ENCODE results near the gene DYDC2. TPM values are rescaled to one million over a fixed set of nuclear protein-coding genes. Genes with fewer than 3 reads are reported as not detected.

The DYDC2 gene
- total and polyA plus RNA-seq, 2 donors (not counting 1 experiment from before 2014, with no cell fraction given) = not detected

DNA sequence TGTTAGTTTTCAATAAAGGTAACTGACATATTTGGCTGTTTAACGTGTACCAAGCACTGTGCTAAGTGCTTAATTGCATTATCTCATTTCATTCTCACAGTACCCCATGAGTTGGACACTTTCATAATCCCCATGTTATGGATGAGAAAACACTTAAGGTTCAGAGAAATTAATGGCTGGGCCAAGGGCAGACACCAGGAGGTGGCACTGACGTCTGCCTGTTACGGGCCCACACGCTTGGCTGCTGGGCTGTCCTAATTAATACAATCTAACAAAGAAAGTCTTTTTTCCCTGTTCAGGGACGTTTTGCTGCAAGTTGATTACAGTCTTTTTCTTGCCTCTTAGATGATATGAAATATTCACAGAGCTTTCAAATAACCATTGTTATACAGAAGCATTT is 16.1 kb downstream of the DYDC2 start:
- Histone ChIP-seq H3K9ac (ENCODE audit: insufficient read depth, low read length) (no peak overlapping the region), H3K4me3 (replicated peaks in 1 of 4; ENCODE audit: control extremely low read depth in 1 of 4, insufficient read depth in 1 of 4, low read depth in 3 of 4, low read length in 4 of 4) (no peak overlapping the region), H3K4me1 (ENCODE audit: control insufficient read depth, extremely low read depth, insufficient read depth, low read length) (no peaks in the 10 kb centered on the region), H3K79me2 (ENCODE audit: control insufficient read depth, insufficient read depth, low read length) (no peaks in the 10 kb centered on the region), H2AFZ (ENCODE audit: low read length) (no peak overlapping the region), H3K27me3 (ENCODE audit: control insufficient read depth, insufficient read depth, low read length) (no peaks in the 10 kb centered on the region), H3K36me3 (ENCODE audit: control insufficient read depth, insufficient read depth, low read length) (no peaks in the 10 kb centered on the region), H3K4me2 (ENCODE audit: extremely low read depth, insufficient read depth, low read length) (no peak overlapping the region), H4K20me1 (ENCODE audit: control insufficient read depth, extremely low read depth, insufficient read depth, low read length) (no peaks in the 10 kb centered on the region), H3K9me3 (ENCODE audit: control insufficient read depth, insufficient read depth, low read depth, low read length) (no peaks in the 10 kb centered on the region), H3K27ac (ENCODE audit: insufficient read depth, low read length) (no peak overlapping the region)
- no peak for TF ChIP-seq EZH2 (IDR thresholded peaks at IDR 0.05; ENCODE audit: low read length, missing control alignments)
- TF ChIP-seq, protein P1, sequence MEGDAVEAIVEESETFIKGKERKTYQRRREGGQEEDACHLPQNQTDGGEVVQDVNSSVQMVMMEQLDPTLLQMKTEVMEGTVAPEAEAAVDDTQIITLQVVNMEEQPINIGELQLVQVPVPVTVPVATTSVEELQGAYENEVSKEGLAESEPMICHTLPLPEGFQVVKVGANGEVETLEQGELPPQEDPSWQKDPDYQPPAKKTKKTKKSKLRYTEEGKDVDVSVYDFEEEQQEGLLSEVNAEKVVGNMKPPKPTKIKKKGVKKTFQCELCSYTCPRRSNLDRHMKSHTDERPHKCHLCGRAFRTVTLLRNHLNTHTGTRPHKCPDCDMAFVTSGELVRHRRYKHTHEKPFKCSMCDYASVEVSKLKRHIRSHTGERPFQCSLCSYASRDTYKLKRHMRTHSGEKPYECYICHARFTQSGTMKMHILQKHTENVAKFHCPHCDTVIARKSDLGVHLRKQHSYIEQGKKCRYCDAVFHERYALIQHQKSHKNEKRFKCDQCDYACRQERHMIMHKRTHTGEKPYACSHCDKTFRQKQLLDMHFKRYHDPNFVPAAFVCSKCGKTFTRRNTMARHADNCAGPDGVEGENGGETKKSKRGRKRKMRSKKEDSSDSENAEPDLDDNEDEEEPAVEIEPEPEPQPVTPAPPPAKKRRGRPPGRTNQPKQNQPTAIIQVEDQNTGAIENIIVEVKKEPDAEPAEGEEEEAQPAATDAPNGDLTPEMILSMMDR (conservative IDR thresholded peaks at IDR 0.05 in 1 of 2, IDR thresholded peaks at IDR 0.05 in 1 of 2; ENCODE audit: low read depth in 1 of 2, low read length in 2 of 2) = no peak
- no peak for DNase-seq (ENCODE audit: low read depth in 2 of 2)

DNA sequence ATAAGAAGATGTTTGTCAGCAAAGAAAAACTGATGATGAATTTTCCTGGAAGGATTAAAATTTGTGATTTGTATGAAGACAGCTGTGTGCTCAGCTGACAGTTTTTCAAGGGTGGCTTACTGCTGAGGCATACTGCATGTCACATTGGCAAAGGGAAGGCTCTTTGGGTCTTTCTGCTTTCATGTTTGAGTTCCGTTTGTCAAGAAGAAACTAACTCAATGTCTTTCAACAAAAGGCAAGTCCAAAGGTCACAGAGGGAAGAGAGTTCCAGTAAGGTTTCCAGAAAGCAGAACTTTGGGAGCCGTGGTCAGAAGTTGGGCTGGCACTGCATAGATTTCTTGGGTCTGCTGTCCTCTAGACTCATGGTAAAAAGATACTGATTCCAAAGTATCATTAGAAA is 16.9 kb downstream of the DYDC2 start:
- Histone ChIP-seq H3K27ac (ENCODE audit: insufficient read depth, low read length) (no peak overlapping the region), H3K9me3 (ENCODE audit: control insufficient read depth, insufficient read depth, low read depth, low read length) (no peaks in the 10 kb centered on the region), H3K4me3 (replicated peaks in 1 of 4; ENCODE audit: control extremely low read depth in 1 of 4, insufficient read depth in 1 of 4, low read depth in 3 of 4, low read length in 4 of 4) (no peak overlapping the region), H2AFZ (ENCODE audit: low read length) (no peak overlapping the region), H3K36me3 (ENCODE audit: control insufficient read depth, insufficient read depth, low read length) (no peaks in the 10 kb centered on the region), H3K4me2 (ENCODE audit: extremely low read depth, insufficient read depth, low read length) (no peak overlapping the region), H3K9ac (ENCODE audit: insufficient read depth, low read length) (no peak overlapping the region), H3K27me3 (ENCODE audit: control insufficient read depth, insufficient read depth, low read length) (no peaks in the 10 kb centered on the region), H4K20me1 (ENCODE audit: control insufficient read depth, extremely low read depth, insufficient read depth, low read length) (no peaks in the 10 kb centered on the region), H3K79me2 (ENCODE audit: control insufficient read depth, insufficient read depth, low read length) (no peaks in the 10 kb centered on the region), H3K4me1 (ENCODE audit: control insufficient read depth, extremely low read depth, insufficient read depth, low read length) (no peaks in the 10 kb centered on the region)
- TF ChIP-seq, protein P1 (conservative IDR thresholded peaks at IDR 0.05 in 1 of 2, IDR thresholded peaks at IDR 0.05 in 1 of 2; ENCODE audit: low read depth in 1 of 2, low read length in 2 of 2) = no peak
- no peak for TF ChIP-seq EZH2 (IDR thresholded peaks at IDR 0.05; ENCODE audit: low read length, missing control alignments)
- no peak for DNase-seq (ENCODE audit: low read depth in 2 of 2)

DNA sequence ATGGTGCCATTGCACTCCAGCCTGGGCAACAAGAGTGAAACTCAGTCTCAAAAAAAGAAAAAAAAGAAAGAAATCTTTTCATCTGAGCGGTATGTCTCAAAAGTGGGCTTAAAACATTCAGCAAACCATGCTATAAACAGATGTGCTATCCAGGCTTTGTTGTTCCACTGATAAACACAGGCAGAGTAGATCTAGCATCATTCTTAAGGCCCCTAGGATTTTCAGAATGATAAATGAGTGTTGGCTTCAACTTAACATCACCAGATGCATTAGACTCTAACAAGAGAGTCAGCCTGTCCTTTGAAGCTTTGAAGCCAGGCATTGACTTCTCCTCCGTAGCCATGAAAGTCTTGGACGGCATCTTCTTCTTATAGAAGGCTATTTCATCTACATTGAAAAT is 23.1 kb downstream of the DYDC2 start:
- no peak for TF ChIP-seq EZH2 (IDR thresholded peaks at IDR 0.05; ENCODE audit: low read length, missing control alignments)
- TF ChIP-seq, protein P1 (conservative IDR thresholded peaks at IDR 0.05 in 1 of 2, IDR thresholded peaks at IDR 0.05 in 1 of 2; ENCODE audit: low read depth in 1 of 2, low read length in 2 of 2) = no peak
- no peak overlapping the region for H3K4me2 ChIP-seq (ENCODE audit: extremely low read depth, insufficient read depth, low read length)
- H3K36me3 ChIP-seq (ENCODE audit: control insufficient read depth, insufficient read depth, low read length) = no peaks in the 10 kb centered on the region
- H3K9ac ChIP-seq (ENCODE audit: insufficient read depth, low read length) = no peak overlapping the region
- no peaks in the 10 kb centered on the region for H4K20me1 ChIP-seq (ENCODE audit: control insufficient read depth, extremely low read depth, insufficient read depth, low read length)
- DNase-seq (ENCODE audit: low read depth in 2 of 2) = no peak
- H3K27me3 ChIP-seq (ENCODE audit: control insufficient read depth, insufficient read depth, low read length) = no peaks in the 10 kb centered on the region
- no peaks in the 10 kb centered on the region for H3K79me2 ChIP-seq (ENCODE audit: control insufficient read depth, insufficient read depth, low read length)
- no peak overlapping the region for H3K4me3 ChIP-seq (replicated peaks in 1 of 4; ENCODE audit: control extremely low read depth in 1 of 4, insufficient read depth in 1 of 4, low read depth in 3 of 4, low read length in 4 of 4)
- no peaks in the 10 kb centered on the region for H3K4me1 ChIP-seq (ENCODE audit: control insufficient read depth, extremely low read depth, insufficient read depth, low read length)
- no peak overlapping the region for H3K27ac ChIP-seq (ENCODE audit: insufficient read depth, low read length)
- H3K9me3 ChIP-seq (ENCODE audit: control insufficient read depth, insufficient read depth, low read depth, low read length) = no peaks in the 10 kb centered on the region
- no peak overlapping the region for H2AFZ ChIP-seq (ENCODE audit: low read length)
